NCI-H82 (cell line): Measurements from ENCODE around the gene ZNF423.

Experiments used
- DNase-seq: peaks from one replicate; lab custom pipeline; 2025; lab: John Stamatoyannopoulos, UW

Gene ZNF423

DNA sequence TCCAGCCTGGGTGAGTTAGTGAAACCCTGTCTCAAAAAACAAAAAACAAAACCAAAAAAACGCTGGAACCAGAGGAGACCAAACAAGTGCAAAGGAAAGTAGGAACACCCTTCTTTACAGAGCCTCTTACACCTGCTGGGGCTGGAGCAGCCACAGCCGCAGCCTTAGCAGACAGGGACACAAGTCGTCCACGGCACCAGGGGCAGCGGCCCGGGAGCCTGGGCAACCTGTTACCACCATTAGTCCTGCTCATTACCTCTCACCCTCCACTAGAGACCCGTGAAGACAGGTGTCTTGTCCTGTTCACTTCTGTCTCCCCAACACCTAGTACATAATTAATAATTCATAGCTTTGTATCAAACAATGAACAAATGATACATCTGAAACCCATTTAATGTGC is 398.7 kb downstream of the ZNF423 start:
- no peak for DNase-seq

DNA sequence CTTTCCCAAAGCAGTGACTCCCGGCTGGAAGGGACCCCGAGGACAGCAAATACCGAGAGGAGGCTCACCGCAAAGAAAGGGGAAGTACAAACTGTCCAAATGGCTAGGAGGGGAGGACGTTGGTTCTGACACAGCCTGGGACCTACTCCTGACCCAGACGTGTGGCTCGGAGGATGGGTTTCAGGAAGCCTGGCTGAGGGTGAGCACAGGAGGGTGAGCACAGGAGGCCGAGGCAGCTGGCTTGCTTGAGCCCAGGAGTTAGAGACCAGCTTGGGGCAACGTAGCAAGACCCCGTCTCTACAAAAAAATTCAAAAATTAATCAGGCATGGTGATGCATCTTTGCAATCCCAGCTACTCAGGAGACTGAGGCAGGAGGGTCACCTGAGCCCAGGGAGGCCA is 399.1 kb downstream of the ZNF423 start:
- DNase-seq, result no peak

DNA sequence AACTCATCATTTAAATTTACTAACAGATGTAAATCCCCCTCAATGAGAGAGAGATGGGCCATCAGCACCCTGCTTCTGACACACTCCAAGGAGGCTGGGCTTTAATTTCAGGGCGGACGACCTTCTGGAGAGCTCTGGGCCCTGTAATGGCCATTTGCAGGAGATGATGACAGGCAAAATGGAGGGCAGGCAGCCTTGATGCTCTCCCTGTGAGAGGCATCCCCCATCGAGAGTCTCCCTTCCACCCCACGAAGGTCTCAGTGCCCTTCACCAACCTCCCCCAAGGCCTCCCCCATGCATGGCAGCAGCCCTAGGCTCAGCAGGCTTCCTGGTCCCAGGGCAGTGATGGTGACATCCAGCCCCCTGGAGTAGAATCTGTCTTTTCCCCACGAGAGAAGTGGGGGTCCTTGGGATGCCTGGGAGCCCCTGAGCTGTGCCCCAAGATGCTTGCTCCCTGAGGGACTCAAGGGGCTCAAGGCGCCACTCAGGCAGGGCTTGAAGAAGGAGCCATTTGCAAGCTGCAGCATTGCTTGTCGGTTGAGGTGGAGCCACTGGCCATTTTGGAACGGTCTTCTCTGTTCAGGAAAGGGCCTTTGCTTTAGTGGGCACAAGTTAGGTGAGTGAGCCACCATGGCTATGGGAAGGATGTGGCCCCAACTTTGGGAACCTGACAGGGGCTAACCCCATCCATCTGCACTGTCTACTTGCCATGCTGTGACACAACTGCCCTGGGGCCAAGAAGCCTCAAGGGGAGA is 399.7 kb downstream of the ZNF423 start:
- DNase-seq, result no peak

DNA sequence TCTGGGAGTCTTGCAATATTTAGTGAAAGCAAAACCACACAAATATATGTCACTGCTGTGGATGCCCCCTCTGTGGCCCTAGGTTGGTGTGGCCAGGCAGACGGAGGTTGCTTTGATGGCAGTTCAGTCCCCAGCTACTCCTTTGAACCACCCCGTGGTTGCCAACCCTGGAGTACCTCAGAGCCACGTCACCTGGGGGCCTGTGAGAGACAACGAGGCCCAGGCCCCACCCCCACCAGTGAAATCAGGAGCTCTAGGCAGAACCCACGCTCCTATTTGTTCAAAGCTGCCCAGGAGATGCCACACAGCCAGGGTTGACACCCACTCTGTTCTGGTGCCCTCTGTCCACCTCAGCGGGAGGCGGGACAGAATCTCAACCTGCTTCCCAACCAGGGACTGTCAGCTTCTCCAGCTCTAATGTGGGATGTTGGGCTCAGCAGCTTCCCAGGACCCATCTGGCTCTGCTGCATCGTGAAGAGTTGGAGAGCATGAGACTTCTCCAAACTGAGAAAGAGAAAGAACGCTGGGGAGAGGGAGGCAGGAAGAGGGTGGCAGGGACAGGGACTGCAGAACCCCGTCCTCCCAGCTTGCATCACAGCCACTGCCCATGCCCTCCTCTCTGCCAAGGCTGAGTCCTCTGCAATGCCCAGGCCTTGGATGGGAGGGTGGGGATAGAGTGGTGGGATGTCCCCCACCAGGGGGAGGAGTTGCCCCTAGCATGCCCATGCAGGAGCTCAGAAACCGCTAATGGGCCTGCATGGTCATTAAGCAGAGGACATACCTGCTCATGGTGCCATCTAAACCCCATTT is 400.5 kb downstream of the ZNF423 start:
- DNase-seq, result no peak

DNA sequence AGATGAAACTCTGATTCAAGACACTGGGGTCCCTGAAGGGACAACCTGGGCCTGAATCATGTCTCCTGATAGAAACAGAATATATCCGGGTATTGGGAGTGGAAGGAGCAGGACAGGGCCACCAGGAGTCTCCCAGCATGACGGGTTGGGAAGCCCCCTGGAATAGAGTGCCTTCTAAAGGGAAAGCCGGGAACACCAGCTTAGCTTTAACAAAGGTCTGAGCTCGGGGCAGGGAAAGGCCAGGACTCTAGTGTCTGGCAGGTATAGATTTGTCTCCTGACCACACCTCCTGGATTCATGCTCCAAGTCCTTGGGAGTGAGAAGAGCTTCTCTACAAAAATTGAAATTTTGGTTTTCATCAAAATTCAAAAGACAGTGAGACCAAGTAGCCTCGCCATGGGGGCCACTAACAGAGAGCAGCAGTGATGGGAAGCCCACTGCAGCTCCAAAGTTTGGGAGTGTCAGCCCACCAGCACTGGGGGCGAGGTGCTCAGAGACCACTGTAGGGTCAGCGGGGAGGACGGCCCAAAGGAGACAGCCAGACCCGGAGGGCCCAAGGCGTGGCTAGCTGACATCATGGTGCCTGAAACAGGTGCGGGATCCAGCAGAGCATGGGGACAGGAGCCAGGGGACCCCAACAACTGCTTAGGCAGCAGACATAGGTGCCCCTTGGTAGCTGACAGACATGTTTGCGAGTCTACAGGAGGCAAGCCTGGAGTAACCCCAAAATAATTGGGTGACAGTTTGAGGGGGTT is 401.3 kb downstream of the ZNF423 start:
- DNase-seq, result no peak

DNA sequence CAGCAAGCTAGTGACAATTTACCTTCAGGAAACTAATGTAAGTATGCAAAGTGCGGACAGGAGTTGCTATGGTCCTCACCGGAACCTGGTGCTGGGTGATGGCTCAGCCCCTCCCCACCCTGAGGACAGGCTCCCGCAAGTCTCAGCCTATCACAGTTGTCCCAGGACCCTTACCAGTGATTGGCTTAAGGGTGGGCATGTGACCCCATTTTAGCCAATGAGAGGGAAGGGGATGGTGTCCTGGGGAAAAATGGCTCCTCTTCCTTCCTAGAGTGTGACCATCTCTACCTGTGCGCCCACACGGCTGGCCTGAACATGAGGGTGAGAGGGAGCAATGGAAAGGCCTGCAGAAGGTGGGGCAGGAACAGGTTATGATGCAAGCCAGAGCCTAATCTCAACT is 401.9 kb downstream of the ZNF423 start:
- no peak for DNase-seq

DNA sequence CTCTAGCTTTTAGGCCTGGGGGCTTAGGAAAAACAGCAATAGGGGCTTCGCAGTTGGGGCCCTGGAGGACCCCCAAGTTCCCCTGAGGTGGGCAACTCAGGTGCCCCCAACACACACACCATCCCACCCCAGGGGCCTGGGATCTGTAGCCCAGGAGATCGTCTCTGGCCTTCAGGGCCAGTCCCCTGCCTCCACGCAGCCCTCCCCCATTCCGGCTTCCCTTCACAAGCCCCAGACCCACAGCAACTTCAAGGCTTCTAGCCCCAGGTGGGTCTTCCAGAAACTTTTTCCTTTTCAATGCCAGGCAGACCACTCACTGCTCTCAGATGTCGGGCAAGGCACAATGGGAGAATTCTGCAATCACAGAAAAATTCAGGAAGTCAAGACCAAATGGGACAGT is 402.9 kb downstream of the ZNF423 start:
- DNase-seq, result no peak

DNA sequence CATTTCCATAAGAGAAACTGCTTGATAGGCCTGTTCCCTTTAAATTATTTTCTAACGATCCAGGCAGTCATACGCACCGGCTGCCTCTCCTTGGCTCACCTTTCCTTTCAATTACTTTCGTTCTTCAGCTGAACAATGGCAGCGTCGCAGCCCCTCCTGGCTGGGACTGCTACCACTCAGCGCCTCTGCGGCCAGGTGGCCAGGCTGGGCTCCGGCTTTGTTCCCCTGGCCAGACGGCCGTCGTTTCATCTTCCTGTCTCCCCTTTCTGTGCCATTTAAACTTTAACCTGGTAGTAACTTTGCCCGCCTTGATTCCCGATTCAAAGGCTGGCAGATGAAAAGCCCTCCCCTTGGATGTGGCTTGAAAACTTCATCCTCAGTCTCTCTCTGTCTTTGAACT is 403.3 kb downstream of the ZNF423 start:
- DNase-seq, result no peak

DNA sequence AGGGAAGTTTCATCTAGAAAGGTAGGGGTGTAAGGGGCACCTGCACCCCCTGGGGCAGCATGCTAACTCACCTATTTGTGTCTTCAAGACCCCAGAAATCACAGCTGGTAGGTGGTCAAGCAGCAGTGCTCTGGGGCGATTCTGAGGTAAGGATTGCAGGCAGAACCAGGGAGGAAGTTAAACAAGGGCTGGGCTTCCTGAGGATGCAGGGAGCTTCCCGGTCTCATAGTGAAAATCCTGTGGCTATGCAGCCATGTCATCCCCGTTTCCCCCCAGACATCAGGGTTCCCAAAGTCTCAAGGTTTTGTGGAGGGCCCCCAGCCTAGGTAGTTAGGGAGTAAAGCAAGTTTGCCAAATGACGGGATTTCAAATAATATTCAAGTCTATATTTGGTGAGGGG is 403.8 kb downstream of the ZNF423 start:
- no peak for DNase-seq

DNA sequence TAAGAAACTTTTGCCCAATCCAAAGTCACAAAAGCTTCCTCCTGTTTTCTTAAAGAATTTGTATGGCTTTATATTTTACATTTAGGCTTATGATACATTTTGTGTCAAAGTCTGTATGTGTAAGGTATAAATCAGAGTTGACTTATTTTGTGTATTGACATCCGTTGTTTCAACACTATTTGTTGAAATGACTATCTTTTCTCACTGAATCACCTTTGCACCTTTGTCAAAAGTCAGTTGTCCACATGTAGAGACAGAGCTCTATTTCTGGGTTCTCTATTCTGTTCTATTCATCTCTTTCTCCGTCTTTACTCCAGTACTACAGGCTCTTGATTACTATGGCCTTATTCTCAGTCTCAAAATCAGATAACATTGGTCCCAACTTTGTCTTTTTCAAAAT is 409.1 kb downstream of the ZNF423 start:
- DNase-seq, result no peak

DNA sequence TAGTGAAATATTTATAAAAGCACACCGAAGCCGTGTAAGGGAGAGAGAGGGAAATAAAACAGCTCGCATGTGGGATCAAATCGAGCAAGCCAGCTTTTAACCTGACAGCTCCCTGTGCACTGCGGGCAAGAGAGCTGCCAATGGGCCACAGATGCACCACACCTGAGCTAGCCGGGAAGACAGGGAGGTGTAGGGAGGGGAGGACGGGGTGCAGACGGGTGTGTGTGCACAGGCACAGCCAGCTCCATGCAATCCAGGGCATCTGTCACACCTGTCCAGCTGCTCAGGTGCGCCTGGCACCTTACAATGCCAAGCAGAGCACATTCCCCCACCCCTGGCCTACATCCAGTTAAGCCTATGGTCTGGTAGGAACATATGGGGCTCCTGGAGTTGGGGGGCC is 412.3 kb downstream of the ZNF423 start:
- DNase-seq, result no peak

DNA sequence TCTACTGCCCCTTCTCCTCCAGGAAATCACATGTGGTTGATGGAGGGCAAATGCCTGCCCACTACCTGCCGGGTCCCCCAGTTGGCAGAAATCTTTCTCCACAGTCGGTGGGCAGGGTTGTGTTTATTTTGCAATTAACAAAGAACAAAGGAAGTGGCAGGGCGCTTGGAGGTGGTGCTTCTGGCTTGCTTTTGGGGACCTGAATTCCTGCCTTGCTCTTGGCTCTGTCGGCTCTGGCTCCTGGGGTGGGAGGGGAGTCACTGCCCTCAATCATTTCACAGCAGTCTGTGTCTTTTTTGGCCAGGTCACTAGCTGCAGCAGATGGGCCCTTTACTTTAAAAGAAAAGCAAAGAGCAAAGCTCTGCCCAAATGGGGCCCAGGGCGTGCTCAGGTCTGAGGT is 413.1 kb downstream of the ZNF423 start:
- DNase-seq, result no peak

DNA sequence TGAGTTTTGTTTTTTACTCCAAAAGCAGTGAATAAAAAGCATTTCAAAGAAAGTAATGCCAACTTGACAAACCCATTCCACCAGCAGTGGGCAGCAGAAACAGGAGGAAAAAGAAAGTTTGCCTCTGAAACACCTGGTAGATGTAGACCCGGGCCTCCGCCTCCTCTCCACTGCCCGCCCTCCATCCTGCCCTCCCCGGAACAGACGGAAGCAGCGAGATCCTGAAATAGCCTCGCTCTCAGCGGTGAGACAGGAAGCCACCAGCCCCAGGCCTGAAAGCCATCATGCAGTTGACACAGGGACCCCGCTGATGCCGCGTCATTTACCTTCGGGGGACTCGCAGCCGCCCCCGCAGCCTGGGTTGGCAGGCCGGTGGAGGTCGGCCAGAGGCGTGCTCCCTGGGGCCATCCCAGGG is 414.5 kb downstream of the ZNF423 start:
- no peak for DNase-seq

DNA sequence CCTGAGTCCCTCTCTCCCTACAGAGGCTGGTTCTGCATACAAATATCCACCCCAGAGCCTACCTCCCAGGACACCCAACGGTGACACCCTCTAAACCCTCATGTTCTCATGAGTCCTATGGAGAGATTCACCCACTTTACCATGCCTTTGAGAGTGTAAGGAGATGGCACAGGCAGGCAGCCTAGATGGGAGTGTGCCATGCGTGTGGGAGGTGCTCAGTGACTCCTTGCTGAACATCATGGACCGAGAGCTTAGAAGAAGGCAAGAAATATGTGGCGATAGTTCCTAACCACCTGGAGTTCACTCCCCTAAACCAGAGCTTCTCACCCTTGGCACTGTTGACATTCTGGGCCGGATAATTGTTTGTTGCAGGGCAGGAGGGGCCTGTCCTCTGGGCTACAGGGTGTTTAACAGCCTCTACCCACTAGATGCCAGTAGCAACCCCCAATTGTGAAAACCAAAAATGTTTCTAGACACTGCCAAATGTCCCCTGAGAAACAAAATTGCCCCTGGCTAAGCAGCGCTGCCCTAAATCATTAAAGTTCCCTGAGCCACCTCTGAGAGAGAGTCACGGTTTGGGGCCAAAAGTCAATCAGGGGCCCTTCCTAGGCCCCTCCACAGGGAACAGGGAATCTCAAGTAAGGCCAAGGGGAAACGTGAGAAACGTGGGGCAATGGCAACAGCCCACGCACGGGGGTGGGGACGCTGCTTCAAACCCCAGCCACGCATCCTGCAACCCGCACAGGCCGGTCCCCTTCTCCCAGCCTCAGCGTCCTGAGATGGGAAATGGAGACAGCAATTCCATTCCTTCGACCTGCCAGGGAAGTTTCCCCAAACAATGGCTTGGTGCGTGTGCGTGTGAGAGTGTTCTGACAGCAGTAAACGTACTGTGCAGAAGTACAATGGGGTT is 415.5 kb downstream of the ZNF423 start:
- no peak for DNase-seq

DNA sequence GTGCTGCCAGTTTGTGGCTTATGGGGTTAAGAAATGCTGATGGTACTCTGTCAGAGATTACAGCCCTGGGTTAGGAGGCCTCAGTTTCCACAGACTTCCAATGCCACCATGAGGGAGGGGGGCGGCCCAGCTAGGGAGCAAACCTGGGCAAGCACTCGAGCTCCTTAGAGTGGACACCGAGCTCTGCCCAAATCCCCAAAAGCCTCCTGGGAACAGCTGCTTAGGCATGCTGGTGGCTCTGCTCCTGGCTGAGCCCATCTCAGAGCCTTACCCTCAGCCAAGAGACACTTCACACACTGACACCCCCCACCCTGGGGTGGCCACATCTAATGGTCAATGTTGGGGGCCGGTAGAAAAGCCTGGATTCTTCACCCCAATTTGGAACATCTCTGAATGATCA is 416.2 kb downstream of the ZNF423 start:
- no peak for DNase-seq

DNA sequence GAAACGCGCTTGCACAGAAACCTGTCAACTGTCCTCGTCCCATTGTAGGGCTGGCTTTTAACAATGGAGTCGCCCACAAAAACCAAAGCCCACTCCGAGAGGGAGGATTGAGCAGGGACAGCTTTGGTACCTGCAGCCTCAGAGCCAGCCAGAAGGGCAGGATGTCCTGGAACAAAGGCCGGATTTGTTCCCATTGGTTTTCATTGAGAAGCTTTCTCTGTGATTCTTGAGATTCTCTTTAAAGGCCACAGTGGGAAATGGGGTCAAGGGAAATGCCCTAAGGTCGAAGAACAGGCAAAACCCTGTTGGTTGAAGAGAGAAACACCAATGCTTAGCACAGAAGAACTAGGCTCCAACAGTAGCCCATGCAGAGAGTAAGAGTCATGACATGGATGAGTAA is 416.9 kb downstream of the ZNF423 start:
- no peak for DNase-seq
